Spleen (tissue), 11 donors: ENCODE results near the gene ZC3H4. TPM values are rescaled to one million over a fixed set of nuclear protein-coding genes. Genes with fewer than 3 reads are reported as not detected.

ENCODE experiments used
- DNase-seq: peaks from one replicate; pipeline ENCODE4 v3.0.0-alpha.2; 2020
- H3K27ac ChIP-seq, 8 donors: fragments of 200-600 bp; sonication (generic) in 7 of 8; 1 replicate in 4 of 8; 2 replicates in 4 of 8; pipeline versions ENCODE4 v1.5.0 to v1.8.0; 2016 to 2021; ENCODE audit warnings: inconsistent platforms in 4 of 8, mild to moderate bottlenecking in 4 of 8, moderate library complexity in 1 of 8
- H3K27me3 ChIP-seq, 7 donors: fragments of 200-600 bp; sonication (generic) in 6 of 7; replicated peaks in 1 of 7; 1 replicate in 4 of 7; 2 replicates in 3 of 7; pipeline versions ENCODE4 v1.5.0 to v1.8.0; 2016 to 2021; ENCODE audit warnings: inconsistent platforms in 3 of 7, mild to moderate bottlenecking in 1 of 7
- H3K36me3 ChIP-seq, 6 donors: fragments of 200-600 bp; sonication (generic) in 5 of 6; 1 replicate in 4 of 6; 2 replicates in 2 of 6; pipeline versions ENCODE4 v1.5.0 to v1.8.0; 2016 to 2021; ENCODE audit warnings: inconsistent platforms in 2 of 6
- H3K4me1 ChIP-seq, 6 donors: fragments of 200-600 bp; sonication (generic) in 5 of 6; 1 replicate in 3 of 6; 2 replicates in 3 of 6; pipeline versions ENCODE4 v1.5.0 to v1.8.0; 2016 to 2021; ENCODE audit warnings: inconsistent platforms in 3 of 6
- H3K4me3 ChIP-seq, 8 donors: fragments of 200-600 bp; sonication (generic) in 7 of 8; 1 replicate in 4 of 8; 2 replicates in 4 of 8; pipeline versions ENCODE4 v1.5.0 to v1.8.0; 2016 to 2021; ENCODE audit warnings: inconsistent platforms in 4 of 8, mild to moderate bottlenecking in 4 of 8, moderate library complexity in 2 of 8
- H3K9me3 ChIP-seq, 8 donors: fragments of 200-600 bp; sonication (generic) in 7 of 8; 1 replicate in 4 of 8; 2 replicates in 4 of 8; pipeline versions ENCODE4 v1.5.0 to v1.8.0; 2016 to 2021; ENCODE audit warnings: inconsistent platforms in 4 of 8
- POLR2A ChIP-seq, 3 donors: fragments of 450-650 bp; IDR thresholded peaks; one replicate each; pipeline ENCODE4 v1.5.1; 2017; ENCODE audit warnings: antibody characterized with exemption in 3 of 3, mild to moderate bottlenecking in 1 of 3
- POLR2AphosphoS5 ChIP-seq, 3 donors: sonication (generic); formaldehyde crosslinking; IDR thresholded peaks; one replicate each; pipeline ENCODE4 v1.5.1; 2017; ENCODE audit warnings: antibody characterized with exemption in 3 of 3
- WGBS, 5 donors: extraction: QIAGEN DNeasy Blood & Tissue Kit in 3 of 5; methylation state at CpG; one replicate each; pipeline versions ENCODE4 v1.1.5 to v1.1.7; 2013 to 2018; 5-methylcytosine and 5-hydroxymethylcytosine counted together
- intact Hi-C: fragments of 100-400 bp; cut with DNase I; formaldehyde crosslinking; loops from one replicate; pipeline ENCODE4 v1.15.0; 2023; ENCODE audit warnings: low total_unique reads
- polyA plus RNA-seq, 3 donors: library from polyadenylated mRNA; stranded (reverse); fragments of 200-250 nt; gene quantifications; one replicate each; pipeline ENCODE4 v1.2.1, GENCODE V29; 2013
- total RNA-seq, 7 donors: library from RNA; depleted of rRNA in 3 of 7; stranded (reverse); fragments of >200 nt in 3 of 7; fragmentation: NEBNext Ultra II Directional in 4 of 7; extraction: Animal tissue kit (Norgen Biotek cat#: 25700) in 4 of 7; gene quantifications; one replicate each; pipeline versions ENCODE4 v1.1.0 to v1.2.1, GENCODE V29; 2016 to 2021
- TF ChIP-seq, protein P1 (sequence below), 11 experiments: fragments of 200-600 bp in 7 of 11; fragments of 450-650 bp in 4 of 11; sonication (generic) in 4 of 11; IDR thresholded peaks in 8 of 11; conservative IDR thresholded peaks in 3 of 11; 1 replicate in 7 of 11; 2 replicates in 4 of 11; pipeline versions ENCODE4 v1.4.0 to v1.8.0; 2016 to 2021; ENCODE audit warnings: antibody characterized with exemption in 11 of 11, inconsistent platforms in 4 of 11, mild to moderate bottlenecking in 1 of 11
- donor health status: healthy with polysubstance abuse.
- donor health status: DM: no; HTN: no; CAD: no; lungs with moderate emphysema.
- donor health status: DM: no; HTN: no; CAD: no.
- donor health status: Bipolar disorder and iron deficiency.
- donor health status: healthy.
- donor health status: DM: no; HTN: no; CAD: no.
- donor health status: DM: yes; HTN: yes; CAD: no.

The ZC3H4 gene
- total and polyA plus RNA-seq, 10 donors = 6.0 to 68.7 (median 33.4) TPM

DNA sequence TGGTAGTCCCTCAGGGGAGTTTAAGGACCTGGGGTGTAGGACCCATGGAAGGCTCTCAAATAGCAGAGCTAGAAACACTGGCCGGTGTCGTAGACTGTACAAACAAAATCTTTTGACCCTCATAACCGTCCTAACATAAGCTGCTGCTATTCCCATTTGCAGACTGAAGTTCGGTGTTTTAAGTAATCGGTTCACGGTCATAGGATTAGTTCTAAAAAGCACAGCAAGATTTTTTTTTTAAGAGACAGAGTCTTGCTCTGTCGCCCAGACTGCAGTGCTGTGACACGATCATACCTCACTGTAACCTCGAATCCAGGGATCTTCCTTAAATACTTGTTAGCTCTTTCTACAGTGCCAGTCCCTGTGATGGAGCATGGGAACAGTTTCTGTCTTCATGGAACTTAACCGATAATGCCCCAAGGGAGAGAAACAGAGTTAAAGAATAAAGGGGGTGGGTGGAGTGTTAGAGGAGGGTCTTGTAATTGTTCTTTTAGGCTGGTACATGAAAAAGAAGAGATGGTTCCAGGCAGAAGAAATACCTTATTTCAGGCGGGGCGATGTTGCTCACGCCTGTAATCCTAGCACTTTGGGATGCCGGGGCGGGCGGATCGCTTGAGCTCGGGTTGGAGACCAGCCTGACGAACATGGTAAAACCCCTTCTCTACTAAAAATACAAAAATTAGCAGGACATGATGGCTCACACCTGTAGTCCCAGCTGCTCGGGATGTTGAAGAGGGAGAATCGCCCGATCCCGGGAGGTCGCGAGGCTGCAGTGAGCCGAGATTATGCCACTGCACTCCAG, 475 bp upstream of the ZC3H4 start:
- peak; percentile 79 for DNase-seq
- Histone ChIP-seq H3K27ac (peak overlapping the region; percentile 99 to 100 (median 100)), H3K4me1 (peaks cover 17 to 31% (median 22%) of the 10 kb centered on the region in 6 donors), H3K36me3 (peaks cover 0 to 8% (median 0%) of the 10 kb centered on the region in 6 donors), H3K27me3 (no peaks in the 10 kb centered on the region), H3K9me3 (no peaks in the 10 kb centered on the region), H3K4me3 (peak overlapping the region; percentile 41 to 85 (median 80))
- WGBS, 5 donors = 62 to 68% (median 64%) methylated on average over 26 of the region's 26 CpGs
- TF ChIP-seq, protein P1, sequence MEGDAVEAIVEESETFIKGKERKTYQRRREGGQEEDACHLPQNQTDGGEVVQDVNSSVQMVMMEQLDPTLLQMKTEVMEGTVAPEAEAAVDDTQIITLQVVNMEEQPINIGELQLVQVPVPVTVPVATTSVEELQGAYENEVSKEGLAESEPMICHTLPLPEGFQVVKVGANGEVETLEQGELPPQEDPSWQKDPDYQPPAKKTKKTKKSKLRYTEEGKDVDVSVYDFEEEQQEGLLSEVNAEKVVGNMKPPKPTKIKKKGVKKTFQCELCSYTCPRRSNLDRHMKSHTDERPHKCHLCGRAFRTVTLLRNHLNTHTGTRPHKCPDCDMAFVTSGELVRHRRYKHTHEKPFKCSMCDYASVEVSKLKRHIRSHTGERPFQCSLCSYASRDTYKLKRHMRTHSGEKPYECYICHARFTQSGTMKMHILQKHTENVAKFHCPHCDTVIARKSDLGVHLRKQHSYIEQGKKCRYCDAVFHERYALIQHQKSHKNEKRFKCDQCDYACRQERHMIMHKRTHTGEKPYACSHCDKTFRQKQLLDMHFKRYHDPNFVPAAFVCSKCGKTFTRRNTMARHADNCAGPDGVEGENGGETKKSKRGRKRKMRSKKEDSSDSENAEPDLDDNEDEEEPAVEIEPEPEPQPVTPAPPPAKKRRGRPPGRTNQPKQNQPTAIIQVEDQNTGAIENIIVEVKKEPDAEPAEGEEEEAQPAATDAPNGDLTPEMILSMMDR (IDR thresholded peaks at IDR 0.05 in 8 of 11, conservative IDR thresholded peaks at IDR 0.05 in 3 of 11) = no peak
- no peak for TF ChIP-seq POLR2A (IDR thresholded peaks at IDR 0.05)
- no peak for TF ChIP-seq POLR2AphosphoS5 (IDR thresholded peaks at IDR 0.05)
- intact Hi-C loops = no loop called here

DNA sequence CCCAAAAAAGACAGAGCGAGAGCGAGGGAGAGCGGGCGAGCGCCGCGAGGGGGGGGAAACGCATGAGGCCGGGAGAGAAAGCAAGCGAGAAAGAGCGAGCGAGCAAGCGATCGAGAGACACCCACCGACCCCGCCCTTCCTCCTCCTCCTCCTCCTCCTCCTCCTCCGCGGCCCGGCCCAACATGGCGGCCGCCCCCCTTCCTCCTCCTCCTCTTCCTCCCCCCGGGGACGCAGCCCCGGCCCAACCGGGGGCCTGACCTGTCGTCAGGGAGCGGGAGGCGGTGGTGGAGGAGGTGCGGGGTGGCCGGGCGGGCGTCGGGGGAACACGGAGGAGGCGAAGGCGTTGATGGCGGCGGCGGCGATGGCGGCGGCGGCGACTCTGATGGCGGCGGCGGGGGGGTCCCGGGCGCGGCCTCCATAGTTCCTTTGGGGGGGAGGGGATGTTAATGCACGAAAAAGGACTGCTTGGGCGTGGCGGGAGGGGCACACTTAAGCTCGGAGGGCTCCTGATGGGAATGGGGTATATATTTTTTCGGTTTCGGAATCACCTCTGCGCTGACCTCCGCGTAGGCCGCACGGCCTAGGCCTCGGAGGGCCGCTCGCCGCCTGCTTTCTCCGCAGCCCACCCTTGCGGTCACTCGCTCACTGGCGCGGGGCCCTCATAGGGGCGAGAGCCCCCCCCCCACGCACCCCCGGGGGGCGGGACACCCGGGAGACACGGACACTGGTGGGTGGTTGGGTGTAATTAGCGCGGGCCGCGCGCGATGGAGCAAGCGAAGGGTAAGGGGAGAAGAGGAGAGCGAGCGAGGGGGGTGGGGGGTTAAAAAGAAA, 1.2 kb downstream of the ZC3H4 start:
- DNase-seq = peak; percentile 98
- H3K27ac ChIP-seq = peak overlapping the region; percentile 99 to 100 (median 100)
- H3K4me3 ChIP-seq = peak overlapping the region; percentile 62 to 93 (median 81)
- intact Hi-C loops = no loop called here
- peaks cover 0 to 8% (median 0%) of the 10 kb centered on the region in 6 donors for H3K36me3 ChIP-seq
- peaks cover 31 to 47% (median 38%) of the 10 kb centered on the region in 6 donors for H3K4me1 ChIP-seq
- TF ChIP-seq, protein P1 (IDR thresholded peaks at IDR 0.05 in 8 of 11, conservative IDR thresholded peaks at IDR 0.05 in 3 of 11) = no peak
- TF ChIP-seq POLR2A (IDR thresholded peaks at IDR 0.05) (peak; percentile 58 to 93 (median 71)), POLR2AphosphoS5 (IDR thresholded peaks at IDR 0.05) (peak; percentile 91 to 93 (median 91))
- WGBS, 5 donors = 0 to 1% (median 1%) methylated on average over 37 to 85 of the region's 85 CpGs
- H3K27me3 ChIP-seq = no peaks in the 10 kb centered on the region
- no peaks in the 10 kb centered on the region for H3K9me3 ChIP-seq

DNA sequence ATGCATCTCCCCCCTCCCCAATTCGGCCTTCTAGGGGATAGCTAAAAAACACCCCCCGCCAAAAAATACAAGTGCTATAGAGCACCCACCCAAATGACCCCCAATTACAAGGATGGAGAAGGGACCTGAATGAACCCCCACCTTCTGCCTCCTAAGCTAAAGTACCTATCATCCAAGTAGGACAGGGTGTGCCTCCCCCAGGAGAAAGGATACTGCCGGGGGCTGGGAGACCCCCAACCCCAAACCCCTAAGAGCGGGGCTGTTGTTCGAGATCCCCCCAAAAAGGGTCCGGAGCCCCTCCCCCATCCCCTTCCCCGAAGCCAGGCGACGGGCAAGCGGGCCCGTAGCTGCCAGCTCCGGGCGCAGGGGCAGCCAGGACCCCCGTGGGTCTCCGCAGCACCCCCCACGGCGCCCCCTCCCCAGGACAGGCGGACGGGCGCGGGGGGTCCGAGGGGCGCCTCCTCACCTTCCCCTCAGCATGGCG, 1.9 kb downstream of the ZC3H4 start:
- no peaks in the 10 kb centered on the region for H3K9me3 ChIP-seq
- H3K27me3 ChIP-seq = no peaks in the 10 kb centered on the region
- peaks cover 37 to 54% (median 44%) of the 10 kb centered on the region in 6 donors for H3K4me1 ChIP-seq
- WGBS, 5 donors = 0 to 2% (median 0%) methylated on average over 6 to 24 of the region's 24 CpGs
- DNase-seq = no peak
- intact Hi-C loops = no loop called here
- TF ChIP-seq POLR2AphosphoS5 (IDR thresholded peaks at IDR 0.05) = no peak
- TF ChIP-seq POLR2A (IDR thresholded peaks at IDR 0.05) = no peak
- TF ChIP-seq, protein P1 (IDR thresholded peaks at IDR 0.05 in 8 of 11, conservative IDR thresholded peaks at IDR 0.05 in 3 of 11) = no peak
- peaks cover 0 to 8% (median 0%) of the 10 kb centered on the region in 6 donors for H3K36me3 ChIP-seq
- peak overlapping the region; percentile 99 to 100 (median 100) for H3K27ac ChIP-seq
- peak overlapping the region; percentile 62 to 93 (median 81) for H3K4me3 ChIP-seq
